ENCODE measurements around the gene MRPS21. TPM values are rescaled to one million over a fixed set of nuclear protein-coding genes. Genes with fewer than 3 reads are reported as not detected.

The MRPS21 gene
- total RNA-seq, 2 experiments from 2014 or later = 48.5 to 52.0 TPM

DNA sequence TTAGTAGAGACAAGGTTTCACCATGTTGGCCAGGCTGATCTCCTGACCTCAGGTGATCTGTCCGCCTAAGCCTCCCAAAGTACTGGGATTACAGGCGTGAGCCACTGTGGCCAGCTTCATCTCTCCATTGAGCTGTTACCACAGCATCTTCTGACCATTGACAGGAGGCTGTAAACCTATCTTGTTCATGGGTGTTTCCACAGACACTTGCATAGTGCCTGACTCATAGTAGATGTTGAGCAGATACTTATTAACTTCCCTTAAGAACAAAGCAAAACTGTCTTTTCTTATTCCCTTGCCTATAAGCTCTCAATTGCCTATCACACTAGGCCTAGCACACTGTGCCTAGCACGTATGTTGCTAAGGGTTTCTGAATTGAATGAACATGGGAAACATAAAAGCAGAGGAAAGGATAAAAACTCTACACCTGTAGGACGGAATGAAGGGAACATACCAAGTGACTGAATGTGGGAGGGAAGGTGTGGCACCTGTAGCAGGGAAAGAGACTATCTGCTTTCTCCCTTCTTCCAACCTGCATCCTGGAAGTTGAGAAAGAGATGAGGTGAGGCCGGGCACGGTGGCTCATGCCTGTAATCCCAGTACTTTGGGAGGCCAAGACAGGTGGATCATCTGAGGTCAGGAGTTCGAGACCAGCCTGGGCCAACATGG is 22.2 kb upstream of the MRPS21 start:
- H3K27ac ChIP-seq (ENCODE audit: low read depth in 1 of 2, low read length in 2 of 2) = no peak overlapping the region
- peaks cover 37% of the 10 kb centered on the region for H3K36me3 Mint-ChIP-seq (ENCODE audit: low read depth)
- CTCF ChIA-PET = no interaction called here
- H3K27me3 Mint-ChIP-seq = no peaks in the 10 kb centered on the region
- no peaks in the 10 kb centered on the region for H3K9me3 Mint-ChIP-seq
- no peak overlapping the region for H3K4me3 Mint-ChIP-seq
- DNase-seq (no peak), ATAC-seq (ENCODE audit: poor library complexity) (no peak)
- no peaks in the 10 kb centered on the region for H3K27me3 ChIP-seq (ENCODE audit: control insufficient read depth in 1 of 2, insufficient read depth in 2 of 2, low read length in 2 of 2)
- H3K27ac Mint-ChIP-seq = no peak overlapping the region
- H3K4me1 ChIP-seq (ENCODE audit: insufficient read depth, low read length) = peaks cover 29% of the 10 kb centered on the region
- intact Hi-C loops (cut with DNase I, micrococcal nuclease) = no loop called here
- H3K9me3 ChIP-seq (ENCODE audit: control insufficient read depth in 1 of 2, insufficient read depth in 1 of 2, low read length in 2 of 2) = no peaks in the 10 kb centered on the region
- TF ChIP-seq, protein P1, sequence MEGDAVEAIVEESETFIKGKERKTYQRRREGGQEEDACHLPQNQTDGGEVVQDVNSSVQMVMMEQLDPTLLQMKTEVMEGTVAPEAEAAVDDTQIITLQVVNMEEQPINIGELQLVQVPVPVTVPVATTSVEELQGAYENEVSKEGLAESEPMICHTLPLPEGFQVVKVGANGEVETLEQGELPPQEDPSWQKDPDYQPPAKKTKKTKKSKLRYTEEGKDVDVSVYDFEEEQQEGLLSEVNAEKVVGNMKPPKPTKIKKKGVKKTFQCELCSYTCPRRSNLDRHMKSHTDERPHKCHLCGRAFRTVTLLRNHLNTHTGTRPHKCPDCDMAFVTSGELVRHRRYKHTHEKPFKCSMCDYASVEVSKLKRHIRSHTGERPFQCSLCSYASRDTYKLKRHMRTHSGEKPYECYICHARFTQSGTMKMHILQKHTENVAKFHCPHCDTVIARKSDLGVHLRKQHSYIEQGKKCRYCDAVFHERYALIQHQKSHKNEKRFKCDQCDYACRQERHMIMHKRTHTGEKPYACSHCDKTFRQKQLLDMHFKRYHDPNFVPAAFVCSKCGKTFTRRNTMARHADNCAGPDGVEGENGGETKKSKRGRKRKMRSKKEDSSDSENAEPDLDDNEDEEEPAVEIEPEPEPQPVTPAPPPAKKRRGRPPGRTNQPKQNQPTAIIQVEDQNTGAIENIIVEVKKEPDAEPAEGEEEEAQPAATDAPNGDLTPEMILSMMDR (IDR thresholded peaks at IDR 0.05) = no peak
- peaks cover 11% of the 10 kb centered on the region for H3K36me3 ChIP-seq (ENCODE audit: insufficient read depth, low read length)
- POLR2A ChIA-PET = no interaction called here
- peaks cover 31% of the 10 kb centered on the region for H3K4me1 Mint-ChIP-seq (ENCODE audit: low read depth)
- no peak overlapping the region for H3K4me3 ChIP-seq (ENCODE audit: low read length)

DNA sequence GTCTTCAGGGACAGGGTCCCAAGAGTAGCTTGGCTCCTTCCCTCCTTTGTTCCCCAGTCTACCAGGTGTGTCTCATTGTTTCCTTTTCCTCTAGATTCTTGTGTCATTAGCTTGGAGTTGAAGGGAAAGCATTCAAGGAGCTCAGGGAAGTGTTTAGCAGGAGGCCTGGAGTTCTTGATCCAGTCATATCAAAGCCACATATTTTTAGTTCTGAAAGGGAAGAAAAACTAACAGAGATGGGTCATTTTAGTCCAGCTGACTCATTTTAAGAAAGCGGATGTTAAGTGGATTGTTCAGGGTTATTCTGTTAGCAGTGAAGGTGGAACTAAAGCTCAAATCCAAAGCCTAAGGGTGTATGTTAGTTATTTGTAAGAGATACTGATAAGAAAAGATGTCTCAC is 20.4 kb upstream of the MRPS21 start:
- Mint-ChIP-seq H3K4me3 (no peak overlapping the region), H3K9me3 (no peaks in the 10 kb centered on the region), H3K36me3 (ENCODE audit: low read depth) (peaks cover 20% of the 10 kb centered on the region), H3K4me1 (ENCODE audit: low read depth) (peaks cover 13% of the 10 kb centered on the region), H3K27ac (no peak overlapping the region), H3K27me3 (no peaks in the 10 kb centered on the region)
- Histone ChIP-seq H3K36me3 (ENCODE audit: insufficient read depth, low read length) (no peaks in the 10 kb centered on the region), H3K9me3 (ENCODE audit: control insufficient read depth in 1 of 2, insufficient read depth in 1 of 2, low read length in 2 of 2) (no peaks in the 10 kb centered on the region), H3K27ac (ENCODE audit: low read depth in 1 of 2, low read length in 2 of 2) (no peak overlapping the region), H3K4me3 (ENCODE audit: low read length) (no peak overlapping the region), H3K27me3 (ENCODE audit: control insufficient read depth in 1 of 2, insufficient read depth in 2 of 2, low read length in 2 of 2) (no peaks in the 10 kb centered on the region), H3K4me1 (ENCODE audit: insufficient read depth, low read length) (peaks cover 14% of the 10 kb centered on the region)
- ATAC-seq (ENCODE audit: poor library complexity) (no peak), DNase-seq (no peak)
- intact Hi-C loops (cut with DNase I, micrococcal nuclease) = no loop called here
- TF ChIP-seq, protein P1 (IDR thresholded peaks at IDR 0.05) = no peak
- ChIA-PET POLR2A (interaction anchor here (1.2 kb wide), 1 partner anchor 91 kb away, joined by 4 read pairs; the partner anchor contains the start of gene RPRD2), CTCF (interaction anchor here (1.1 kb wide), 1 partner anchor 8 kb away, joined by 3 read pairs; no protein-coding TSS in a partner anchor)

DNA sequence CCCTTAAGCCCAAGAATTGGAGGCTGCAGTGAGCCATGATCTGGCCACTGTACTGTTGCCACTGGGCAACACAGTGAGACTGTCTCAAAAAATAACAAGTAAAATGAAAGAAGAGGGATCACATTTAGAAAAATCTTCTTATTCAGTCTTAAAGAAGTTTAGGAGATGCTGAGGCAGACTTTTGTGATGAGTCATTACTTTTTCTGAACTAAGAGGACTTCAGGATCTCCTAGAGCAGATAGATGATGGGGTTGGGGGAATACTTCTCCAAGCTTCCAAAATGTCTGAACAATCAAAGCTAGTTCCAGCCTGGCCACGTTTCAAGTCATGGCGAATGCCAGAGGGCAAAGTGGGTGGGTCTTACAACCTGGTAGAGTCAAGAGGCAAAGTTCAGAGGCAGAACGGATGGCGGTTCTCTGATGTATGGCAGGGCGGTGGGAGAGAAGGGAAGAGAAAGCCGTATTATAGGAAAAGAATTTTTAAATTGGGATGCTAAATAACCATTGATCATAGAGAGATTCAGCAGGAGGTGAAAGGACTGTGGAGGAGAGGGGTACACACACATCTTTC is 13.4 kb upstream of the MRPS21 start:
- Mint-ChIP-seq H3K4me3 (peak overlapping the region; percentile 73), H3K9me3 (no peaks in the 10 kb centered on the region), H3K27me3 (no peaks in the 10 kb centered on the region), H3K4me1 (ENCODE audit: low read depth) (peaks cover 32% of the 10 kb centered on the region), H3K36me3 (ENCODE audit: low read depth) (no peaks in the 10 kb centered on the region), H3K27ac (peak overlapping the region; percentile 87)
- ATAC-seq (ENCODE audit: poor library complexity) = no peak
- DNase-seq = no peak
- Histone ChIP-seq H3K9me3 (ENCODE audit: control insufficient read depth in 1 of 2, insufficient read depth in 1 of 2, low read length in 2 of 2) (peaks cover 0 to 9% of the 10 kb centered on the region in 2 experiments), H3K4me1 (ENCODE audit: insufficient read depth, low read length) (peaks cover 24% of the 10 kb centered on the region), H3K27ac (ENCODE audit: low read depth in 1 of 2, low read length in 2 of 2) (no peak overlapping the region), H3K36me3 (ENCODE audit: insufficient read depth, low read length) (no peaks in the 10 kb centered on the region), H3K27me3 (ENCODE audit: control insufficient read depth in 1 of 2, insufficient read depth in 2 of 2, low read length in 2 of 2) (no peaks in the 10 kb centered on the region), H3K4me3 (ENCODE audit: low read length) (no peak overlapping the region)
- intact Hi-C loops (cut with DNase I, micrococcal nuclease) = loop anchor here (5.0 to 10.0 kb wide), 2 partner anchors 43 to 595 kb away; partner anchors contain the start of genes ANP32E (in 2 of the 2) and ARNT (in 1 of the 2)
- ChIA-PET CTCF (interaction anchor here (3.0 kb wide), 1 partner anchor 25 kb away, joined by 28 read pairs; no protein-coding TSS in a partner anchor), POLR2A (interaction anchor here (2.5 to 4.1 kb wide), 2 partner anchors 11 to 84 kb away, joined by 22 to 45 read pairs; partner anchors contain the start of genes APH1A and RPRD2)
- TF ChIP-seq, protein P1 (IDR thresholded peaks at IDR 0.05) = no peak

All from CD4-positive, alpha-beta T cell (primary cell).